GM13976 (cell line): ENCODE measurements around the gene ASH1L.
"Not testable (repeated sequence)": the region's sequence is repeated elsewhere in the genome, so short reads cannot be mapped to it uniquely, and the experiment has no call there.

Experiments
- DNase-seq: peaks from one replicate; pipeline ENCODE4 v3.0.0; 2012; ENCODE audit warnings: low spot score
- CTCF ChIP-seq: IDR thresholded peaks from 2 replicates; pipeline ENCODE4 v1.5.1; 2012; ENCODE audit warnings: borderline replicate concordance, mild to moderate bottlenecking; ENCODE audit not compliant: insufficient read depth; ENCODE audit errors: extremely low read depth, missing control alignments, control extremely low read depth
- in situ Hi-C: fragments of 300-500 bp; cut with MboI; formaldehyde crosslinking; loops from one replicate; pipeline ENCODE4 v1.12.0; 2022; ENCODE audit warnings: low sequenced_read_pairs, mixed read lengths, inconsistent platforms; ENCODE audit not compliant: unreplicated experiment

The ASH1L gene

GRCh38 chr1:155562581-155563376 is at the start of gene ASH1L:
Gene ASH1L, minus strand, starts transcription at chr1:155562803. Its CDS starts 41,284 bp downstream, at chr1:155521519.
- in situ Hi-C loops: no loop called here
- TF ChIP-seq CTCF: no peak
- DNase-seq: peak; percentile 93

GRCh38 chr1:155610257-155610647 is 47.6 kb upstream of the ASH1L start:
- DNase-seq, in situ Hi-C loops: not testable (repeated sequence)

GRCh38 chr1:155609515-155610256 is 47.1 kb upstream of the ASH1L start, which contains the start of gene MSTO1:
Gene MSTO1, plus strand, starts transcription at chr1:155610218. Its CDS starts 31 bp downstream, at chr1:155610249.
- in situ Hi-C loops: no loop called here
- peak; percentile 94 for DNase-seq
- TF ChIP-seq CTCF: no peak

- no peak for TF ChIP-seq CTCF
- in situ Hi-C loops: no loop called here
- DNase-seq: no peak
Measured at GRCh38 chr1:155608888-155609225, 46.3 kb upstream of the ASH1L start.

GRCh38 chr1:155607708-155608107 is 45.1 kb upstream of the ASH1L start:
- in situ Hi-C loops: no loop called here

GRCh38 chr1:155599828-155600572 is 37.4 kb upstream of the ASH1L start:
- in situ Hi-C loops: loop anchor here (25.0 kb wide), 1 partner anchor 263 kb away; no protein-coding TSS in a partner anchor

More at GRCh38 chr1:155607708-155608107, 45.1 kb upstream of the ASH1L start:
- no peak for DNase-seq
- no peak for TF ChIP-seq CTCF

GRCh38 chr1:155598842-155599331 is 36.3 kb upstream of the ASH1L start:
- in situ Hi-C loops: loop anchor here (25.0 kb wide), 1 partner anchor 262 kb away; no protein-coding TSS in a partner anchor
- DNase-seq: no peak
- TF ChIP-seq CTCF: no peak

More at GRCh38 chr1:155599828-155600572, 37.4 kb upstream of the ASH1L start:
- not testable (repeated sequence) for DNase-seq
